Activated CD4-positive, alpha-beta T cell treated with anti-CD3 and anti-CD28 coated beads, Interleukin-2, amount 10 ng/mL, durations not matched to agents 7 days and 5 days (primary cell): Measurements from ENCODE around the gene THEMIS. TPM values are rescaled to one million over a fixed set of nuclear protein-coding genes. Genes with fewer than 3 reads are reported as not detected.

Experiments
- CTCF ChIA-PET: fragments of 350-600 bp; sonication (Branson Sonifier 250); formaldehyde crosslinking; loops from one replicate; lab custom pipeline; 2021; ENCODE audit warnings: antibody characterized with exemption; lab: Charles Lee
- POLR2A ChIA-PET: fragments of 350-600 bp; sonication (Branson Sonifier 250); formaldehyde crosslinking; loops from one replicate; lab custom pipeline; 2021; ENCODE audit warnings: antibody characterized with exemption; lab: Charles Lee
- DNase-seq: peaks from one replicate; pipeline ENCODE4 v3.0.0-alpha.2; 2020
- H3K27ac Mint-ChIP-seq: one replicate; pipeline ENCODE4 v1.8.0; 2021; ENCODE audit warnings: mild to moderate bottlenecking, moderate library complexity, mixed read lengths
- H3K27me3 Mint-ChIP-seq: one replicate; pipeline ENCODE4 v1.8.0; 2021; ENCODE audit warnings: mixed read lengths
- H3K36me3 Mint-ChIP-seq: one replicate; pipeline ENCODE4 v1.8.0; 2021; ENCODE audit warnings: low read depth, mixed read lengths
- H3K4me1 Mint-ChIP-seq: one replicate; pipeline ENCODE4 v1.8.0; 2021; ENCODE audit warnings: mixed read lengths
- H3K4me3 Mint-ChIP-seq: one replicate; pipeline ENCODE4 v1.8.0; 2021; ENCODE audit warnings: mild to moderate bottlenecking, moderate library complexity, mixed read lengths
- H3K9me3 Mint-ChIP-seq: one replicate; pipeline ENCODE4 v1.8.0; 2021; ENCODE audit warnings: mixed read lengths
- total RNA-seq, 2 experiments: library from RNA; stranded (reverse); gene quantifications; one replicate each; pipeline ENCODE4 v1.2.3, GENCODE V29; 2021

THEMIS gene
- total RNA-seq, 2 experiments from 2014 or later = 89.2 to 101 TPM

DNA sequence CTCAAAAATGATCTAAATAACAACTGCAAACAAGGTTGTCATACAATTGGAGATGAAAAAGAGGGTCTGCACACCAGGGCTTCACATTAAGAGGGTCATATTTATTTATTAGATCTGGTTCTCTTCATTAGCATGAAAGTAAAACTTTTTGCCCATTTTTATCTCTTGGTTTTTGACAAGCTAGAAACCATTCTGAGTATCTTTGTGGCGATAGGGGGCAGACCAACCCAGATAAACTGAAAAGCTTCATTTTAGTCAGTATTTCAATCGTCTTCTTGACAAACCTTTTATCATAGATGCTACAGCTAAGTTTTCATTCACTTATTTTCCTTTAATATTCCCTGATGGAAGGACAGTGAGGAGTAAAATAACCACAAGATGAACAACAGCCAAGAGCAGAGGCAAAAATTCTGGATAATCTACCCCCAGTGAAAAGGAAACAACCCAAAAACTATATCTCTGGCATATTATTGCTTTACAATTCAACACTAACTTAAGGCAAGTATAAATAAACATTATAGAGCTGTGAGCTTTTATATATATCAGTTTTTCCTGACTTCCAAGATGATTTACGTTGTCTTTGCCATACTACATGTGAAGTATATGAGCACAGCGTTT, 45.2 kb downstream of the THEMIS start:
- Mint-ChIP-seq H3K27ac (peak overlapping the region; percentile 44), H3K9me3 (peaks cover 5% of the 10 kb centered on the region), H3K4me3 (no peak overlapping the region), H3K36me3 (peaks cover 70% of the 10 kb centered on the region), H3K27me3 (no peaks in the 10 kb centered on the region), H3K4me1 (peaks cover 57% of the 10 kb centered on the region)
- DNase-seq = peak; percentile 55
- ChIA-PET CTCF (interaction anchor here (0.6 to 3.2 kb wide), 16 partner anchors 9 to 666 kb away, joined by 3 to 13 read pairs (median 4); no protein-coding TSS in a partner anchor), POLR2A (interaction anchor here (0.6 to 0.7 kb wide), 3 partner anchors 18 to 47 kb away, joined by 3 to 7 read pairs (median 4); no protein-coding TSS in a partner anchor)

GRCh38 chr6:127854009-127854408, 46.8 kb downstream of the THEMIS start:
- Mint-ChIP-seq H3K4me3 (no peak overlapping the region), H3K27me3 (no peaks in the 10 kb centered on the region), H3K27ac (no peak overlapping the region), H3K36me3 (peaks cover 72% of the 10 kb centered on the region), H3K9me3 (peaks cover 17% of the 10 kb centered on the region), H3K4me1 (peaks cover 53% of the 10 kb centered on the region)
- CTCF ChIA-PET = interaction anchor here (2.7 to 3.2 kb wide), 2 partner anchors 8 to 474 kb away, joined by 10 to 13 read pairs; no protein-coding TSS in a partner anchor
- POLR2A ChIA-PET = no interaction called here
- no peak for DNase-seq

DNA sequence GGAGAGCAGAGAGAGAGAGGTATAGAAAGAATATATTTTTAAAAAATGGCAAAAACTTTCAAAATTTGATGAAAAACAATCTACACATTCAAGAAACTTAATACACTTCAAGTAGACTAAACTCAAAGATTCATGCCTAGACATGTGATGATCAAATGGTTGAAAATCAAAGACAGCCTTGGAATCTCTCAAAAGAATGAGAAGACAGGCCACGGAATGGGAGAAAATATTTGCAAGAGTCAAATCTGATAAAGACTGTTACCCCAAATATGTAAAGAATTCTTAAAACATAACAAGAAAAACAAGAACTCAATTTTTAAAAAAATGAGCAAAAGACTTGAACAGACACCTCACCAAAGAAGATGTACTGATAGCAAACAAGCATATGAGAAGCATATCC, 49.7 kb downstream of the THEMIS start:
- Mint-ChIP-seq H3K4me3 (no peak overlapping the region), H3K9me3 (peaks cover 24% of the 10 kb centered on the region), H3K27me3 (no peaks in the 10 kb centered on the region), H3K4me1 (peaks cover 51% of the 10 kb centered on the region), H3K27ac (no peak overlapping the region), H3K36me3 (peaks cover 83% of the 10 kb centered on the region)
- POLR2A ChIA-PET = no interaction called here
- CTCF ChIA-PET = no interaction called here
- no peak for DNase-seq

DNA sequence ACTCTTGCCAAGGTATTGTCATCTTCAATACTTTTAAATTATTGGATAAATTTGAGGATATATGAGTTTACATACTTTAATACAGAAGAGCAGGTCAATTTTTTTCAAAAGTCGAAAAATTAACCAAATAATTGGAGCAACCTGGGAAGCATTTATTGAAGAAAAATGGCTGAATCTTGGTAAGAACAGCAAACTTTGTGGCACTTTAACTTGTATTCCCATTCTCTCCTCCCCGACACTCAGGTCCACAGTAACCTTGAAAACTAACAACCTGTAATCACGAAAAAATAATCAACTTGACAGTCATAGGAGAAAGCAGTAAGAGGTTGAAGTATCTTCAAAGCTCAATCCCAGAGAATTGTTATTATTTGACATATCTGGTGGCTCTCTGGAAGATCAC, 55.6 kb downstream of the THEMIS start:
- Mint-ChIP-seq H3K4me3 (no peak overlapping the region), H3K36me3 (peaks cover 79% of the 10 kb centered on the region), H3K4me1 (peaks cover 33% of the 10 kb centered on the region), H3K27me3 (no peaks in the 10 kb centered on the region), H3K27ac (no peak overlapping the region), H3K9me3 (peaks cover 23% of the 10 kb centered on the region)
- ChIA-PET POLR2A (no interaction called here), CTCF (interaction anchor here (0.6 to 3.2 kb wide), 2 partner anchors 10 to 17 kb away, joined by 3 to 13 read pairs; no protein-coding TSS in a partner anchor)
- DNase-seq = no peak

DNA sequence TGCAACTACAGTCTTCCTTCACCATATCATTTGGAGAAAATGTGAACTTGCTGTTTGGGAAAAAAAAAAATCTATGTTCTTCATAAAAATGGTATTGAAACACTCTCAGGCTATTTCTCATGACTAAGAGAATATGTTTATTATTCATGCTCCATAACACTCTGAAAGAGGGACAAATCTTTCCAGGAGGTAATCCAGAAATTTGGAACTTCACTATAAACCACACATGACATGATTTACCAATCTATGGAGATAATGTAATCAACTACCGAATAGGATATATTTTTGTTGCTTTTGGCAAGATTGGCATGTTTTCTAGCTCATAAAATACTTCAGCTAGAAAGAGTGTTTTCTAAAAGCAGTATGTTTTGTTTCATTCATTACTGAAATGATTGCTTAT, 56.3 kb downstream of the THEMIS start:
- POLR2A ChIA-PET = no interaction called here
- Mint-ChIP-seq H3K4me1 (peaks cover 27% of the 10 kb centered on the region), H3K27me3 (no peaks in the 10 kb centered on the region)

GRCh38 chr6:127843582-127843981, 57.3 kb downstream of the THEMIS start:
- Mint-ChIP-seq H3K27ac (no peak overlapping the region), H3K27me3 (no peaks in the 10 kb centered on the region), H3K36me3 (peaks cover 74% of the 10 kb centered on the region), H3K4me3 (no peak overlapping the region), H3K9me3 (peaks cover 11% of the 10 kb centered on the region), H3K4me1 (peaks cover 25% of the 10 kb centered on the region)
- no peak for DNase-seq
- POLR2A ChIA-PET = no interaction called here
- CTCF ChIA-PET = no interaction called here

More for the DNA sequence above, 56.3 kb downstream of the THEMIS start:
- DNase-seq = no peak
- CTCF ChIA-PET = interaction anchor here (0.6 to 3.2 kb wide), 2 partner anchors 11 to 17 kb away, joined by 3 to 13 read pairs; no protein-coding TSS in a partner anchor
- Mint-ChIP-seq H3K9me3 (peaks cover 16% of the 10 kb centered on the region), H3K4me3 (no peak overlapping the region), H3K36me3 (peaks cover 78% of the 10 kb centered on the region), H3K27ac (no peak overlapping the region)

DNA sequence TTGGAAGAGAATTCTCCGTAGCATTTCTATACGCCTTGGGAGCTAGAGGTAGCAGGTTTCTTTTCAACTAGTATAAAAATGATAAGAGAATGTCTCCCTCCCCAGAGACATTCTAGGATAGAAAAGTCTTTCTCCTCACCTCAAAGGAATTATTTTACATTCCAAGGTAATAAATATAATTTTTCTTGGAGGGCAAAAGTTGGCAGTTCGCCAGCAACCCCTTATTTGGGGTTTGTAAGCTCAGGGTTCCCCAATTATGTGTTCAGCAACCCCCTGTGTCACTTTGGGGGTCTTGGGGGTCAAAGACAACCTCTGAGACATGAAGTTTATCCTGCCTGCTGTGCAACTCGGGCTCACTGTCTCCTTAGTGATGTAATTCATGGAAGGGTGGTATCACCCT, 58.3 kb downstream of the THEMIS start:
- no peak overlapping the region for H3K27ac Mint-ChIP-seq
- H3K9me3 Mint-ChIP-seq = peaks cover 11% of the 10 kb centered on the region
- ChIA-PET POLR2A (interaction anchor here (0.7 kb wide), 1 partner anchor 137 kb away, joined by 3 read pairs; no protein-coding TSS in a partner anchor), CTCF (interaction anchor here (0.6 to 0.7 kb wide), 2 partner anchors 84 to 787 kb away, joined by 3 read pairs; no protein-coding TSS in a partner anchor)
- H3K4me3 Mint-ChIP-seq = no peak overlapping the region
- peaks cover 67% of the 10 kb centered on the region for H3K36me3 Mint-ChIP-seq
- no peak for DNase-seq
- no peaks in the 10 kb centered on the region for H3K27me3 Mint-ChIP-seq
- peaks cover 21% of the 10 kb centered on the region for H3K4me1 Mint-ChIP-seq

GRCh38 chr6:127841811-127842210, 59.0 kb downstream of the THEMIS start:
- DNase-seq = no peak
- H3K4me1 Mint-ChIP-seq = peaks cover 16% of the 10 kb centered on the region
- H3K9me3 Mint-ChIP-seq = peaks cover 3% of the 10 kb centered on the region
- CTCF ChIA-PET = interaction anchor here (0.6 kb wide), 1 partner anchor 142 kb away, joined by 3 read pairs; no protein-coding TSS in a partner anchor
- POLR2A ChIA-PET = no interaction called here
- no peak overlapping the region for H3K27ac Mint-ChIP-seq
- no peaks in the 10 kb centered on the region for H3K27me3 Mint-ChIP-seq
- no peak overlapping the region for H3K4me3 Mint-ChIP-seq
- peaks cover 63% of the 10 kb centered on the region for H3K36me3 Mint-ChIP-seq

DNA sequence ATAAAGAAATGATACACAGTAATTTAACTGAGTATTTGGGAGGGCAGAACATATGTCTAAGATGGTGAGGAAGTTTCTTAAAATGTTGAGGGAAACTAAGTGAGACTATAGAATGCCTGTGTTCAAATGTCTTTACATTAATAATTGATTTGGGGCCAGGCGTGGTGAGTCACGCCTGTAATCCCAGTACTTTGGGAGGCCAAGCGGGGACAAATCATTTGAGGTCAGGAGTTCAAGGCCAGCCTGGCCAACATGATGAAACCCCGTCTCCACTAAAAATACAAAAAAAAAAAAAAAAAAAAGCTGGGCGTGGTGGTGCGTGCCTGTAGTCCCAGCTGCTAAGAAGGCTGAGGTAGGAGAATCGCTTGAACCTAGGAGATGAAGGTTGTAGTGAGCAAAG, 66.7 kb downstream of the THEMIS start:
- peaks cover 5% of the 10 kb centered on the region for H3K9me3 Mint-ChIP-seq
- H3K27me3 Mint-ChIP-seq = no peaks in the 10 kb centered on the region
- DNase-seq = no peak
- ChIA-PET POLR2A (interaction anchor here (0.6 kb wide), 1 partner anchor 21 kb away, joined by 7 read pairs; no protein-coding TSS in a partner anchor), CTCF (no interaction called here)
- peaks cover 5% of the 10 kb centered on the region for H3K4me1 Mint-ChIP-seq
- H3K4me3 Mint-ChIP-seq = no peak overlapping the region
- H3K27ac Mint-ChIP-seq = no peak overlapping the region
- H3K36me3 Mint-ChIP-seq = peaks cover 56% of the 10 kb centered on the region

GRCh38 chr6:127833336-127833735, 67.5 kb downstream of the THEMIS start:
- DNase-seq = no peak
- ChIA-PET CTCF (no interaction called here), POLR2A (no interaction called here)
- H3K27me3 Mint-ChIP-seq = no peaks in the 10 kb centered on the region
- H3K4me1 Mint-ChIP-seq = peaks cover 5% of the 10 kb centered on the region
- peaks cover 5% of the 10 kb centered on the region for H3K9me3 Mint-ChIP-seq
- peaks cover 62% of the 10 kb centered on the region for H3K36me3 Mint-ChIP-seq
- H3K27ac Mint-ChIP-seq = no peak overlapping the region
- no peak overlapping the region for H3K4me3 Mint-ChIP-seq

DNA sequence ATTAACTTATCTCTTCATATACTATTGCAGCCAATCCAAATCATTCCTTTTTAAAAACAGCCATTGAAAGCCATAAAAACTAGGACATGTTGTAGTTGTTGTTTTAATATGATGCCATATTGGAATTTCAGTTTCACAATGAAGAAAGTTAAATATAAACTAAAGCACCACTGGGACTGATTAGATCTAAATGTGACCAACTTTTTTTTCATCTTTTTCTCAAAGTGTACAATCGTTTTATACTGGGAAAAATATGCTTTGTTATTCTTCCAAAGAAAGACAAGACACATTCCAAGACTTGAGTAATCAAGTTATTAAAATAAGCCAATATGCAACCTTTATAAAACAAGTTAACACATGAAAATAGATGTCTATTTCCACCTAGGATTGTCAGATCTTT, 68.5 kb downstream of the THEMIS start:
- Mint-ChIP-seq H3K27ac (no peak overlapping the region), H3K9me3 (peaks cover 8% of the 10 kb centered on the region), H3K36me3 (peaks cover 70% of the 10 kb centered on the region), H3K4me3 (no peak overlapping the region), H3K27me3 (no peaks in the 10 kb centered on the region), H3K4me1 (peaks cover 9% of the 10 kb centered on the region)
- no peak for DNase-seq
- POLR2A ChIA-PET = interaction anchor here (1.1 kb wide), 1 partner anchor 10 kb away, joined by 4 read pairs; no protein-coding TSS in a partner anchor
- CTCF ChIA-PET = interaction anchor here (1.5 kb wide), 1 partner anchor 33 kb away, joined by 3 read pairs; no protein-coding TSS in a partner anchor

DNA sequence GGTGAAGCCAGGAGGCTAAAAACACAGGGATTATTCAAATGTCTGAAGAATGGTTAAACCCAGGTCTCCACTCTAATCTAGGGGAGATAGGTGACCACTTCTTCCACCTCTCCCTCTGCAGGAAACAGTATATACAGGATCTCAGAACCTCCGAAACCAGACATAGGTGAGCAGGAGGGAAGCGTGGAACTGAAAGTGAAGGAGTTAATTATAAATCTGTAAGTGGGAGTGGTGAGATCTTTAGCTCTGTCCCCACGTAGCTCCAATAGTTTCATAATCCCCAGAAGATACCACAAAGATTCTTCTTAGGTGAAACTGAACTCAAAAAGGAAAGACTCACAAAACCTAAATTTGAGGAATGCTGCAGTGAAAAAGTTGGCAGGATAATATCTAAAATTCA, 76.8 kb downstream of the THEMIS start:
- POLR2A ChIA-PET = no interaction called here
- CTCF ChIA-PET = no interaction called here
- H3K27ac Mint-ChIP-seq = no peak overlapping the region
- H3K36me3 Mint-ChIP-seq = peaks cover 74% of the 10 kb centered on the region
- DNase-seq = no peak
- H3K4me1 Mint-ChIP-seq = peaks cover 26% of the 10 kb centered on the region
- no peak overlapping the region for H3K4me3 Mint-ChIP-seq
- H3K9me3 Mint-ChIP-seq = peaks cover 8% of the 10 kb centered on the region
- no peaks in the 10 kb centered on the region for H3K27me3 Mint-ChIP-seq

DNA sequence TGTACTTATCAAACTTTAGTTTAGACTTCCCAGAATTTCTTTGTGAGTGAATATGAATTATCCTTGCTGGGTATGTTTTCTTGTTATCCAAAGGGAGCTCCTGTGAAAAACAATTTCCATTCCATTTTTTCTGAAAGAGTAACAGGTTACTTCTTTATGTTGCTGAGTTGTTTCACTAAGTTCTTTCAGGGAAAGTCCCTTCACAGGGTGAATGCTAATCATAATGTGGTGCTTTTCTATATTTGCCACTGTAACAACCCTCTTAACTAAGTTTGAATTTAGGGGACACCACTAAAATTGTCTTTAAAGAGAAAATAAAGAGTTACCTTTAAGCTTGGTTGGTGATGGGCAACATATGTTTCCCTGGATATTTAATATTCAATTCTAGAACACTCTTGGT, 79.4 kb downstream of the THEMIS start:
- Mint-ChIP-seq H3K4me3 (no peak overlapping the region), H3K27me3 (no peaks in the 10 kb centered on the region), H3K9me3 (peaks cover 5% of the 10 kb centered on the region), H3K27ac (no peak overlapping the region), H3K36me3 (peaks cover 70% of the 10 kb centered on the region), H3K4me1 (peaks cover 40% of the 10 kb centered on the region)
- ChIA-PET POLR2A (no interaction called here), CTCF (no interaction called here)
- no peak for DNase-seq
